NOMO-1 treated with DMSO at 0.1 percent for 48 hours (cell line): ENCODE results near the gene MMP7.

Experiments
- DNase-seq: peaks from one replicate; lab custom pipeline; 2025; ENCODE audit not compliant: unreplicated experiment; lab: John Stamatoyannopoulos, UW

The MMP7 gene

DNA sequence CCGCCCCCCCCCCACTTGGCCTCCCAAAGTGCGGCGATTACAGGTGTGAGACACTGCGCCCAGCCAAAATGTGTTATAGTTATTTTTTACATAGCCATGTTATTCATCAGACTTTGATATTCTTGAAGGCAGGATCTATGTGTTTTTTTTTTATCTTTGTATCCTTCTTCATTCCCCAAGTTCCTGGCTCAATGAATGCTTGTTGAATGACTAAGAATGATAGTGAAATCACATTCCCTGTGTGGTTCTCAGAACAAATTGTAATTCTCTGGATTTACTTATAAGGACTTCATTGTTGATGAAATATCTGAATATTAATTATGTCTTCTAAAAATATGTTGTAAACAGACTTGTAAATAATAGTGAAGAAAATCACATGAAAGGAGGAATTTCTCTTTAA is 33.5 kb downstream of the MMP7 start:
- no peak for DNase-seq

- peak; percentile 72 for DNase-seq
Observed at GRCh38 chr11:102495161-102496042, 35.1 kb downstream of the MMP7 start.

DNA sequence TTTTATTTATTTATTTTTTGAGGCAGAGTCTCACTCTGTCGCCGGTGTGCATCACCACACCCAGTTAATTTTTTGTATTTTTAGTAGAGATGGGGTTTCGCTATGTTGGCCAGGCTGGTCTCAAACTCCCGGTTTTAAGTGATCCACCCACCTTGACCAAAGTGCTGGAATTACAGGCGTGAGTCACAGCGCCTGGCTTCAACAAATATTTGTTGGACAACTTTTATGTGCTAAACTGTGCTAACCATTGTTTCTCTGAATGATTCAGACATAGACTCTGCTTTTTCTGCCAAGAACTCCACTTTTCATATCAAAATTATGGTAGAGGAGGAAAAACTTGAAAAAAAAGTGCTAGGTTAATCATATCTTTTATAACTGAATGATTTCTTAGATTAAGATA is 36.3 kb downstream of the MMP7 start:
- DNase-seq: no peak

- DNase-seq: no peak
Observed at GRCh38 chr11:102493524-102493923, 37.0 kb downstream of the MMP7 start.

- no peak for DNase-seq
Observed at GRCh38 chr11:102491969-102492368, 38.6 kb downstream of the MMP7 start.

DNA sequence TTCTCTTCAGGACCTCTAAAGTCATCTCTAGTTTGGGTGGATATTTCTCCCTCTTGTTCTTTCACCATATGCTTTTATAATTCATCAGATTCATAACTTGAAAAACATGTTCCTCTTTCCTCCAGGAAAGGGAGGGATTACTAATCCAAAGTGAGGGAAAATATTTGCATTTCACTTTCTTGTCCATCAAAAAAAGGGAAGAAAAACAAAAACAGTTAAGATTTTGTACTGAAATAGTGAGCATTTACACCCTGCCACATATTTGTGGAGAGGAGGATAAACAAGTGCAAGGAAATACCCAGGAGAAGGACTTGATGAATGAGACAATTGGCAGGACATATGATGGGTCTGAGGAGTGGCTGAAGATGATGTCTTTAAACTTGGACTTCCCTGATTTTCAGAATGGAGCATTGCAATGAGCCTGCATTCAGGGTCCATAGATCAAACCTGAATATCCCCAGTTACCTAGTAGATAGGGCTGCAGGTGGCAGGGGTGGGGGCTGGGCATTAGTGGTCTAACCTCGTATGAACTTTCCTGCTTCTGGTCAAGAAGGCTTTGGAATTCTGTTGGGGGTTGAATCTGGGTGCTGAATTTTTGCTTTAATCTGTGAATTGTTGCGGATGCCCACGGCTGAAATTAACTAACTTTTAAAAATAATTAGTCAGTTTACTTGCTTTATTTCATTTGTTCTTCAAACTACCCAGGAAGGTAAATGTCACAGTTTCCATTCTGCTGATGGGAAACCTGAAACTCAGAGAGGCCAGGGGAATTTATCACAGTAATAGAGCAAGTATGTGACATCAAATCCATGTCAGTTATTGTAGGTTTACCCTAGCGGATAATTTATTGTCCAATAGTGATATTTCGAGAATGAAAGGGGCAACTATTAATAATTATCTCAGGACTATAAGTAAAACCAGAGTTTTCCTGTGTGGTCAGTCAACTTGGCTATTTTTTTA is 41.1 kb downstream of the MMP7 start:
- DNase-seq: no peak

- no peak for DNase-seq
Observed at GRCh38 chr11:102488208-102488607, 42.3 kb downstream of the MMP7 start.

DNA sequence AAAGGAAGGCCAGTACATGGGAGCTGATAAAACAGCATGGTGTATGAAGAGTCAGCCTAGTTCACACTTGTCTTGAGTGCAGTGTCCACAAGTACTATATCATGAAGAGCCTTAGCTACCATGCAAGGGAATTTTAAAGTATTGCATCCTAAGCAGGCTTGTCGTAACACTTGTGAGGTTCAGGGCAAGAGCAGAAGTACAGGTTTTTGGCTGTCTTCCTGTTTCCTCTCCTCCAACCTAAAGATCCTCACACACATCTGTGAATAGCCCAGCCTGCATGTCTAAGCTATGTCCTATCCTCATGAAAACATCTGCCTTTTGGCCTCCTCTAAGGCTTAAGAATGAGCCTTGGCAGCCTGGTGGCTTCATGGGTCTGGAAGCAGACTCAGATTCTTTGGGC is 43.3 kb downstream of the MMP7 start:
- no peak for DNase-seq

GRCh38 chr11:102486584-102486983 is 44.0 kb downstream of the MMP7 start:
- no peak for DNase-seq

DNA sequence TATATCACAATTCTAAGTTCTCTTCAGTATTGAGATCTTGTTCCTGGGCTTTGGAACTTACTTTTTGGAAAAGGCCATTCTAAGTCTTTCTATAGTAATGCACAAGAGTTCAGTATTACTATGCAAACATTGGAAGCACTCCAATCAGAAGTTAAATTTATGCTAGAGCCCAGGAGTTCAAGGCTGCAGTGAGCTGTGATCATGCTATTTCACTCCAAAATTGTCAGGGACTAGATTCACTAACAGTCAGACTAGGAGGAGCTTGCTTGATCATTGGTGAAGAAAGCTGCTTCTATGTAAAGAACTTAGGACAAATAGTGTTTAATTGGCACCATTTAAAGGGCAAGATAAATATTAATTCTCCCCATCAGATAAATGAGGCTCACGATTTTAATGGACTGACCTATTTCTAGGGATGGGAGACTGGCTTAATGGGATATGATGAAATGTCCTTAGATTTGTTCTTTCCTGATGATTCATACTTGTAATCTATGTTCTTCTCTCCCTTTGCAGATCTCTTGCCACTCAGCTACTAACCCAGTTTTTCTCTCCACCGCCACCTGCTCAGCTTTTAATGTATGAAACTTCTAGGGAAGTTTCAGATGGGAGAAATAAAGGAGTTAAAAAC is 45.3 kb downstream of the MMP7 start:
- DNase-seq: no peak

DNA sequence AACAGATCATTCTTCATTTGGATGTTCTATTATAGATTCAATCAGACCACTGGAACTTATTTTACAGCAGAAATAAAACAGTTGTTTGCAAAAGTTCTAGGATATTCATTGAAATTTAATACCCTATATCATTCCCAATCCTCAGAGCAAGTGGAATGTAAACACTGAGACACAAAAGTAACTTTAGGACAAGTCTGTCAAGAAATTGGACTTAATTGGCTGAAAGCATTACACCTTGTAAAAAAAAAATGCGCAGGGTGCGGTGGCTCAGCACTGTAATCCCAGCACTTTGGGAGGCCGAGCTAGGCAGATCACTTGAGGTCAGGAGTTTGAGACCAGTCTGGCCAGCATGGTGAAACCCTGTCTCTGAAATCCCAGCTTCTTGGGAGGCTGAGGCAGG is 48.1 kb downstream of the MMP7 start:
- DNase-seq: no peak

- DNase-seq: no peak
Observed at GRCh38 chr11:102479733-102480132, 50.8 kb downstream of the MMP7 start.

GRCh38 chr11:102478673-102479299 is 51.8 kb downstream of the MMP7 start:
- no peak for DNase-seq

DNA sequence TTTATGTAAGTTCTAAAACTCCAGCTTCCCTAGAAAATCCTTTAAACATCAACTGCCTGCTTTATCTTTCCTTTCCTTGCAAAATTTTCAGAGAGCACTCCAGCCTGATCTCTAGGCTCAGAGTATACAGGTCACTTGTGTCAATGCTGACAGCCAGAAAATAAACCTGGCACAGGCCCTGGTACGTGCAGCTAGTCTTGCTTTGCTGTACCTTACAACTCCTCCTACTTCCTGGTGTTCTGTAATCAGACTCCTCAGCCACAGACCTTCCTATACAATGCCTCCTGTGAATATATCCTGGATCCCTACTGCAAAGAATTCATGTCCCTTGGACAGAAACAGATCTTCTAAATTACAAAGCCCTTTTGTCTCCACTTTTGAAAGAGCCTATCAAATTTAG is 53.7 kb downstream of the MMP7 start:
- peak; percentile 12 for DNase-seq

DNA sequence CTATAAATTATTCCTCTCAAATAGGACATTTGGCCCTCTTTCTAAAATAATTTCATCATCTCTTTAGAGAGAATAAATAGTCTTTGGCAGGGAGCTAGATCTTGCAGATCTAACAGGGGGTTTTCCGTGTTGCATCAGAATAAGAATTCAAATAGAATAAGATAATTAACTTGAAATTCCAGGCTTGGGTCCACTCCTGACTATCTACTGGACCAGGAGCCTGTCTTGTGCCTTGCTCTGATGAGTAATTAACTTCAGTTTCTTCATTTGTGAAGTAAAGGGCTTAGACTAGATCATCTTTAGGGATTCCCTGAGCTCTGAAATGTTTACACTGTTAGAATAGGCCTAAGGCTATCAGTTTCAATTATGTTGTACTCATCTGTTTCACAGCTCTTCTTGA is 54.5 kb downstream of the MMP7 start:
- no peak for DNase-seq

DNA sequence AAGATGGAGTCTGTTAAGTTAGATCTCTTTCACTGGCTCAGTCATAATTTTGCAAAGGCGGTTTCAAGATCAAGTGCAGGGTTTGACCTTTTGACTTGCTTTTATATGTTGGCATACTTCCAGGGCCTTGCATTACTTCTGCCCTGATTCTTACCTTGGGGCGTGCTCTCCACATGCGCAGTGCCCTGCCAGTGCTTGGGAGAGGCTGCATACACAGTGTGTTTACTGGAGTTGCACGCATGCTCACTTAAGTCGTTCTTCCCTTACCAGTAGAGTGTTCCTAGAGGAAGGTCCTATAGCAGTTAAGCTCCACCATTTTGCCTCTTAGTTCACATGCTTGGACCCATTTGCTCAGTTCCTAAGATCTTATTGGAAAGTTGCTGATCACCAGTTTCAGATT is 57.0 kb downstream of the MMP7 start:
- no peak for DNase-seq

DNA sequence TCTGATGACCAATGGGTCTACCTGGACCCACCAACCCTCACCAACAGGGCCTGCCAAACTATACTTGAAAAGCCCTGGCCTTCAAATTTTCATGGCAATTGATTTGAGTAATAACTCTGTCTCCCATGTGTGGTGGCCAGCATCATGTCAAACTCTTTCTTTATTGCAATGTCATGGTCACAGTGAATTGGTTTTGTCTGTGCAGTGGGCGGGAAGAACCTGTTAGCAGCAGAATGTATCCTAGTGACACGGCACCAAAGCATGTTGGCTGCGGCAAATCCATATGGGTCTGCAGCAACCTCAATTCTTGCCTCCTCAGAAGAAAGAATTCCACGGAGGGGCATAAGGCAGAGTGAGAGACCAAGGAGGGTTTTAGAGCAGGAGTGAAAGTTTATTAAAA is 58.4 kb downstream of the MMP7 start:
- no peak for DNase-seq

GRCh38 chr11:102471474-102471873 is 59.1 kb downstream of the MMP7 start:
- DNase-seq: no peak
